BJ (cell line): ENCODE measurements around the gene HTN3. TPM values are rescaled to one million over a fixed set of nuclear protein-coding genes. Genes with fewer than 3 reads are reported as not detected.

Source experiments
- CTCF ChIA-PET: fragments of 350-600 bp; formaldehyde crosslinking; extraction: SDS; loops from one replicate; lab custom pipeline; 2021; ENCODE audit warnings: antibody characterized with exemption, inconsistent platforms; lab: Yijun Ruan, JAX
- POLR2A ChIA-PET: fragments of 300-600 bp; sonication (Branson Sonifier 250); formaldehyde crosslinking; extraction: SDS; loops from one replicate; lab custom pipeline; 2021; ENCODE audit warnings: antibody characterized with exemption; lab: Charles Lee
- DNase-seq: peaks from one replicate; pipeline ENCODE4 v3.0.0-alpha.2; 2011; ENCODE audit warnings: low read depth
- H3K27me3 ChIP-seq: 2 replicates; pipeline ENCODE4 v1.6.0; 2011; ENCODE audit warnings: low read length; ENCODE audit not compliant: control insufficient read depth, insufficient read depth
- H3K36me3 ChIP-seq: 2 replicates; pipeline ENCODE4 v1.5.1; 2011; ENCODE audit warnings: low read length; ENCODE audit not compliant: control insufficient read depth, insufficient read depth
- H3K4me3 ChIP-seq: 2 replicates; pipeline ENCODE4 v1.5.1; 2011; ENCODE audit warnings: low read depth, mild to moderate bottlenecking, control low read depth, low read length
- CTCF ChIP-seq: IDR thresholded peaks from 2 replicates; pipeline ENCODE4 v1.5.1; 2011; ENCODE audit warnings: low read depth, mild to moderate bottlenecking, control low read depth, inconsistent platforms, low read length, moderate library complexity; ENCODE audit not compliant: insufficient read depth
- polyA plus RNA-seq: library from polyadenylated mRNA; depleted of rRNA; stranded (reverse); fragments of >200 nt; gene quantifications from 2 replicates; pipeline ENCODE4 v1.2.3, GENCODE V29; 2011; rRNA removed

The HTN3 gene
- polyA plus RNA-seq, 1 experiment, result not detected

GRCh38 chr4:70059149-70059548 is 30.9 kb downstream of the HTN3 start:
- Histone ChIP-seq H3K4me3 (no peak overlapping the region), H3K36me3 (no peaks in the 10 kb centered on the region), H3K27me3 (no peaks in the 10 kb centered on the region)
- no peak for DNase-seq
- CTCF ChIA-PET, result no interaction called here
- TF ChIP-seq CTCF, result no peak
- POLR2A ChIA-PET, result no interaction called here

GRCh38 chr4:70062000-70062399 is 33.7 kb downstream of the HTN3 start:
- Histone ChIP-seq H3K36me3 (no peaks in the 10 kb centered on the region), H3K4me3 (no peak overlapping the region), H3K27me3 (no peaks in the 10 kb centered on the region)
- POLR2A ChIA-PET, result no interaction called here
- CTCF ChIA-PET, result no interaction called here
- TF ChIP-seq CTCF, result no peak
- no peak for DNase-seq

- DNase-seq, result no peak
- POLR2A ChIA-PET, result no interaction called here
Observed at GRCh38 chr4:70080205-70080604, 51.9 kb downstream of the HTN3 start.

More at GRCh38 chr4:70080205-70080604, 51.9 kb downstream of the HTN3 start:
- TF ChIP-seq CTCF, result no peak
- Histone ChIP-seq H3K27me3 (no peaks in the 10 kb centered on the region), H3K36me3 (no peaks in the 10 kb centered on the region), H3K4me3 (no peak overlapping the region)
- CTCF ChIA-PET, result no interaction called here

Other genes starting within 250 kb of the HTN3 start
- not detected in 2 replicates for gene SULT1E1, start 168.3 kb upstream of the HTN3 start, polyA plus RNA-seq
- not detected in 2 replicates for gene CSN1S1, start 97.4 kb upstream of the HTN3 start, polyA plus RNA-seq
- not detected in 2 replicates for gene CSN2, start 62.7 kb upstream of the HTN3 start, polyA plus RNA-seq
- not detected in 2 replicates for gene STATH, start 32.5 kb upstream of the HTN3 start, polyA plus RNA-seq
- gene HTN1, start 22.0 kb downstream of the HTN3 start, polyA plus RNA-seq, result not detected in 2 replicates
- gene PRR27, start 125.8 kb downstream of the HTN3 start, polyA plus RNA-seq, result not detected in 2 replicates
- not detected in 2 replicates for gene ODAM, start 167.3 kb downstream of the HTN3 start, polyA plus RNA-seq
- not detected in 2 replicates for gene FDCSP, start 197.7 kb downstream of the HTN3 start, polyA plus RNA-seq
- gene CSN3, start 214.1 kb downstream of the HTN3 start, polyA plus RNA-seq, result not detected in 2 replicates